Heart right ventricle (tissue), 16 donors: ENCODE results near the gene IRX3. TPM values are rescaled to one million over a fixed set of nuclear protein-coding genes. Genes with fewer than 3 reads are reported as not detected.

Experiments
- ATAC-seq, 8 donors: fragments of 200-7000 bp; cut with Tn5 transposase; one replicate each; pipeline ENCODE4 v1.9.1; 2020; ENCODE audit warnings: mild to moderate bottlenecking in 8 of 8, moderate library complexity in 8 of 8, moderate number of reproducible peaks in 1 of 8
- DNase-seq, 2 donors: peaks; one replicate each; pipeline ENCODE4 v3.0.0-alpha.2; 2020
- H3K27ac ChIP-seq, 10 donors: fragments of 200-600 bp; sonication (generic) in 2 of 10; one replicate each; pipeline versions ENCODE4 v1.5.0 to v1.8.0; 2020 to 2022; ENCODE audit warnings: mild to moderate bottlenecking in 3 of 10
- H3K27me3 ChIP-seq, 7 donors: fragments of 200-600 bp; one replicate each; pipeline ENCODE4 v1.8.0; 2021 to 2022; ENCODE audit warnings: mild to moderate bottlenecking in 2 of 7
- H3K36me3 ChIP-seq, 9 donors: fragments of 200-600 bp; sonication (generic) in 1 of 9; one replicate each; pipeline versions ENCODE4 v1.5.0 to v1.8.0; 2020 to 2022; ENCODE audit warnings: mild to moderate bottlenecking in 2 of 9
- H3K4me1 ChIP-seq, 9 donors: fragments of 200-600 bp; sonication (generic) in 1 of 9; one replicate each; pipeline versions ENCODE4 v1.5.0 to v1.8.0; 2020 to 2022; ENCODE audit warnings: mild to moderate bottlenecking in 4 of 9
- H3K4me3 ChIP-seq, 10 donors: fragments of 200-600 bp; sonication (generic) in 2 of 10; one replicate each; pipeline versions ENCODE4 v1.5.0 to v1.8.0; 2020 to 2022; ENCODE audit warnings: mild to moderate bottlenecking in 7 of 10, moderate library complexity in 2 of 10
- H3K9me3 ChIP-seq, 11 donors: fragments of 200-600 bp in 10 of 11; sonication (generic) in 2 of 11; one replicate each; pipeline versions ENCODE4 v1.5.0 to v1.8.0; 2013 to 2022; ENCODE audit warnings: mild to moderate bottlenecking in 2 of 11, control low read depth in 1 of 11, moderate library complexity in 1 of 11
- CTCF ChIP-seq, 9 donors: fragments of 200-600 bp; sonication (generic) in 2 of 9; IDR thresholded peaks; one replicate each; pipeline versions ENCODE4 v1.5.0 to v1.8.0; 2021 to 2022; ENCODE audit warnings: antibody characterized with exemption in 9 of 9, mild to moderate bottlenecking in 5 of 9, moderate library complexity in 1 of 9
- WGBS, 2 donors: extraction: QIAGEN DNeasy Blood & Tissue Kit; methylation state at CpG; one replicate each; pipeline ENCODE4 v1.1.7; 2013; ENCODE audit warnings: inconsistent platforms in 1 of 2; 5-methylcytosine and 5-hydroxymethylcytosine counted together
- intact Hi-C, 10 donors: fragments of 100-400 bp; cut with DNase I; formaldehyde crosslinking; loops; one replicate each; pipeline versions ENCODE4 v1.11.1 to v1.14.2; 2022
- polyA plus RNA-seq, 2 donors: library from polyadenylated mRNA; stranded (reverse); fragments of 200-250 nt; gene quantifications; one replicate each; pipeline ENCODE4 v1.2.3, GENCODE V29; 2013
- total RNA-seq, 10 donors: library from RNA; stranded (reverse); fragmentation: NEBNext Ultra II Directional in 3 of 10; extraction: Animal tissue kit (Norgen Biotek cat#: 25700) in 3 of 10; gene quantifications; one replicate each; pipeline versions ENCODE4 v1.2.1 to v1.2.4, GENCODE V29; 2021 to 2023
- donor health status: Arrhythmogenic right ventricular cardiomyopathy.
- donor health status: ischemic (EF 13 %, LVEDD 7.1; RV severe dilation, severe dysfunction).
- donor health status: healthy with polysubstance abuse.
- donor health status: DM: no; HTN: yes; CAD: no.
- donor health status: DM: no; HTN: no; CAD: no.
- donor health status: ischemic (EF 25% LVEDD 6.9; RV normal size, moderate dysfunction).
- donor health status: ischemic (EF 25% LVEDD 5.7; RV mildly dilated, moderate dysfunction).
- donor health status: healthy.
- donor health status: DM: yes; HTN: yes; CAD: no.
- donor health status: Ischemic cardiomyopathy.
- donor health status: ischemic (EF 35%, LVEDD 5.7; RV mildly dilated, moderate dysfunction).
- donor health status: nonischemic (EF 11% LVEDD 7.7; RV severe dilation, severe dysfunction).
- donor health status: DM: yes; HTN: yes; CAD: no.
- donor health status: PGD.
- donor health status: ischemic (EF 29% LVEDD 5.4; RV normal size, mild dysfunction).
- donor health status: nonischemic (EF 23%, LVEDD 6.1; RV moderate dilation, normal function).

IRX3 gene
- total and polyA plus RNA-seq, 12 donors: 24.7 to 85.7 (median 65.1) TPM

GRCh38 chr16:54280751-54281150 lies 5.8 kb downstream of the IRX3 start:
- Histone ChIP-seq H3K9me3 (no peaks in the 10 kb centered on the region), H3K27me3 (peaks cover 0 to 66% (median 19%) of the 10 kb centered on the region in 7 donors), H3K4me3 (no peak overlapping the region), H3K27ac (no peak overlapping the region), H3K36me3 (peaks cover 0 to 7% (median 0%) of the 10 kb centered on the region in 9 donors), H3K4me1 (peaks cover 0 to 33% (median 14%) of the 10 kb centered on the region in 9 donors)
- DNase-seq (no peak), ATAC-seq (no peak)
- intact Hi-C loops: loop anchor here (5.0 to 10.0 kb wide), 18 partner anchors 86 to 1084 kb away; partner anchors contain the start of gene IRX5 (in 1 of the 10)
- WGBS, 2 donors: 80 to 81% methylated on average over 3 of the region's 3 CpGs
- TF ChIP-seq CTCF (IDR thresholded peaks at IDR 0.05): no peak

- intact Hi-C loops: loop anchor here in 1 of 10 donors (10.0 kb wide), 1 partner anchor 83 kb away; no protein-coding TSS in a partner anchor
- Histone ChIP-seq H3K36me3 (no peaks in the 10 kb centered on the region), H3K4me1 (peaks cover 0 to 14% (median 5%) of the 10 kb centered on the region in 9 donors), H3K27ac (no peak overlapping the region), H3K4me3 (no peak overlapping the region), H3K27me3 (peaks cover 0 to 39% (median 6%) of the 10 kb centered on the region in 7 donors), H3K9me3 (no peaks in the 10 kb centered on the region)
- TF ChIP-seq CTCF (IDR thresholded peaks at IDR 0.05): no peak
- DNase-seq (no peak), ATAC-seq (no peak)
- 77 to 83% methylated on average over 17 of the region's 17 CpGs for WGBS, 2 donors
Observed at GRCh38 chr16:54277845-54278703, 8.5 kb downstream of the IRX3 start.

- Histone ChIP-seq H3K27ac (no peak overlapping the region), H3K9me3 (peaks cover 0 to 7% (median 0%) of the 10 kb centered on the region in 11 donors), H3K36me3 (no peaks in the 10 kb centered on the region), H3K4me1 (no peaks in the 10 kb centered on the region), H3K27me3 (peaks cover 0 to 18% (median 0%) of the 10 kb centered on the region in 7 donors), H3K4me3 (no peak overlapping the region)
- TF ChIP-seq CTCF (IDR thresholded peaks at IDR 0.05): no peak
- intact Hi-C loops: loop anchor here in 1 of 10 donors (10.0 kb wide), 1 partner anchor 81 kb away; no protein-coding TSS in a partner anchor
- ATAC-seq: no peak
- 75 to 89% methylated on average over 6 of the region's 6 CpGs for WGBS, 2 donors
- no peak for DNase-seq
Observed at GRCh38 chr16:54275956-54276355, 10.6 kb downstream of the IRX3 start.

GRCh38 chr16:54273566-54273965 lies 13.0 kb downstream of the IRX3 start:
- no peaks in the 10 kb centered on the region for H3K27me3 ChIP-seq
- peaks cover 0 to 10% (median 0%) of the 10 kb centered on the region in 11 donors for H3K9me3 ChIP-seq
- ATAC-seq (no peak), DNase-seq (no peak)
- H3K4me1 ChIP-seq: peaks cover 0 to 14% (median 6%) of the 10 kb centered on the region in 9 donors
- intact Hi-C loops: loop anchor here in 1 of 10 donors (10.0 kb wide), 1 partner anchor 79 kb away; no protein-coding TSS in a partner anchor
- H3K36me3 ChIP-seq: no peaks in the 10 kb centered on the region
- H3K4me3 ChIP-seq: no peak overlapping the region
- 92 to 93% methylated on average over 4 of the region's 4 CpGs for WGBS, 2 donors
- H3K27ac ChIP-seq: no peak overlapping the region
- no peak for TF ChIP-seq CTCF (IDR thresholded peaks at IDR 0.05)
